Lower leg skin (tissue), 4 donors: ENCODE measurements around the gene DTNBP1. TPM values are rescaled to one million over a fixed set of nuclear protein-coding genes. Genes with fewer than 3 reads are reported as not detected.

Experiments
- DNase-seq, 2 donors: peaks; one replicate each; pipeline ENCODE4 v3.0.0-alpha.2; 2019; ENCODE audit warnings: low spot score in 2 of 2
- H3K4me3 ChIP-seq: fragments of 200-600 bp; sonication (generic); 2 replicates; pipeline ENCODE4 v1.5.1; 2017; ENCODE audit warnings: mild to moderate bottlenecking, low read depth; ENCODE audit not compliant: poor library complexity, severe bottlenecking
- CTCF ChIP-seq, 3 donors: fragments of 450-650 bp; IDR thresholded peaks; one replicate each; pipeline ENCODE4 v1.5.1; 2016; ENCODE audit warnings: antibody characterized with exemption in 3 of 3, mild to moderate bottlenecking in 3 of 3, moderate library complexity in 2 of 3
- POLR2A ChIP-seq, 2 donors: fragments of 450-650 bp; IDR thresholded peaks; one replicate each; pipeline ENCODE4 v1.6.1; 2016 to 2017; ENCODE audit warnings: antibody characterized with exemption in 2 of 2, mild to moderate bottlenecking in 1 of 2, moderate library complexity in 1 of 2
- WGBS, 2 donors: methylation state at CpG; one replicate each; pipeline ENCODE4 v1.1.5; 2018; 5-methylcytosine and 5-hydroxymethylcytosine counted together
- intact Hi-C: fragments of 100-400 bp; cut with DNase I; formaldehyde crosslinking; loops from one replicate; pipeline ENCODE4 v1.15.0; 2023; ENCODE audit warnings: low total_unique reads
- total RNA-seq, 4 donors: library from RNA; depleted of rRNA; stranded (reverse); fragments of >200 nt; gene quantifications; one replicate each; pipeline ENCODE4 v1.1.0, GENCODE V29; 2016

DTNBP1 gene
- total RNA-seq, 4 donors from 2014 or later: 9.4 to 13.2 (median 11.6) TPM

- TF ChIP-seq POLR2A (IDR thresholded peaks at IDR 0.05): no peak
- TF ChIP-seq CTCF (IDR thresholded peaks at IDR 0.05): no peak
- 91 to 93% methylated on average over 9 of the region's 9 CpGs for WGBS, 2 donors
- intact Hi-C loops: no loop called here
- DNase-seq: peak in 1 of 2 donors; percentile 74
- no peak overlapping the region for H3K4me3 ChIP-seq
Observed at GRCh38 chr6:15499591-15499990, 163.2 kb downstream of the DTNBP1 start.

- 95% methylated on average over 12 of the region's 12 CpGs for WGBS, 2 donors
Observed at GRCh38 chr6:15499125-15499524, 163.7 kb downstream of the DTNBP1 start.

GRCh38 chr6:15498640-15499039 is 164.2 kb downstream of the DTNBP1 start:
- intact Hi-C loops: no loop called here
- no peak overlapping the region for H3K4me3 ChIP-seq
- peak; percentile 68 to 86 for DNase-seq
- TF ChIP-seq POLR2A (IDR thresholded peaks at IDR 0.05): no peak
- no peak for TF ChIP-seq CTCF (IDR thresholded peaks at IDR 0.05)
- WGBS, 2 donors: 58 to 65% methylated on average over 12 of the region's 12 CpGs

More at GRCh38 chr6:15499125-15499524, 163.7 kb downstream of the DTNBP1 start:
- H3K4me3 ChIP-seq: no peak overlapping the region
- peak in 1 of 2 donors; percentile 67 for DNase-seq
- TF ChIP-seq CTCF (IDR thresholded peaks at IDR 0.05) (no peak), POLR2A (IDR thresholded peaks at IDR 0.05) (no peak)
- intact Hi-C loops: no loop called here

- 95 to 98% methylated on average over 60 of the region's 60 CpGs for WGBS, 2 donors
- TF ChIP-seq POLR2A (IDR thresholded peaks at IDR 0.05) (no peak), CTCF (IDR thresholded peaks at IDR 0.05) (no peak)
- intact Hi-C loops: no loop called here
- no peak overlapping the region for H3K4me3 ChIP-seq
- DNase-seq: no peak
Observed at GRCh38 chr6:15496345-15497131, 166.3 kb downstream of the DTNBP1 start.

- intact Hi-C loops: no loop called here
- WGBS, 2 donors: 52 to 55% methylated on average over 10 of the region's 10 CpGs
- DNase-seq: peak in 1 of 2 donors; percentile 66
- H3K4me3 ChIP-seq: no peak overlapping the region
- TF ChIP-seq CTCF (IDR thresholded peaks at IDR 0.05): no peak
- no peak for TF ChIP-seq POLR2A (IDR thresholded peaks at IDR 0.05)
Observed at GRCh38 chr6:15495375-15495901, 167.4 kb downstream of the DTNBP1 start.
